ENCODE data around the gene CTNNA3.

Gene CTNNA3

GRCh38 chr10:65949526-65949925 lies 1746.5 kb downstream of the CTNNA3 start:
- no peak for DNase-seq

- no peak for DNase-seq
Measured at GRCh38 chr10:65945061-65945460, 1750.9 kb downstream of the CTNNA3 start.

GRCh38 chr10:65943451-65943850 lies 1752.5 kb downstream of the CTNNA3 start:
- no peak for DNase-seq

- no peak for DNase-seq
Measured at GRCh38 chr10:65940816-65941662, 1755.0 kb downstream of the CTNNA3 start.

- DNase-seq: no peak
Measured at GRCh38 chr10:65940105-65940504, 1755.9 kb downstream of the CTNNA3 start.

- DNase-seq: no peak
Measured at GRCh38 chr10:65931291-65932070, 1764.5 kb downstream of the CTNNA3 start.

- no peak for DNase-seq
Measured at GRCh38 chr10:65911151-65911835, 1784.7 kb downstream of the CTNNA3 start.

GRCh38 chr10:65910209-65910608 lies 1785.8 kb downstream of the CTNNA3 start:
- no peak for DNase-seq

- no peak for DNase-seq
Measured at GRCh38 chr10:65907199-65907712, 1788.7 kb downstream of the CTNNA3 start.

- DNase-seq: no peak
Measured at GRCh38 chr10:65903620-65904019, 1792.4 kb downstream of the CTNNA3 start.

GRCh38 chr10:65900271-65900670 lies 1795.7 kb downstream of the CTNNA3 start:
- DNase-seq: no peak

GRCh38 chr10:65898055-65898454 lies 1797.9 kb downstream of the CTNNA3 start:
- no peak for DNase-seq

GRCh38 chr10:65894961-65895360 lies 1801.0 kb downstream of the CTNNA3 start:
- DNase-seq: no peak

GRCh38 chr10:65894379-65894778 lies 1801.6 kb downstream of the CTNNA3 start:
- DNase-seq: no peak

GRCh38 chr10:65893676-65894075 lies 1802.3 kb downstream of the CTNNA3 start:
- no peak for DNase-seq

- DNase-seq: no peak
Measured at GRCh38 chr10:65892284-65892683, 1803.7 kb downstream of the CTNNA3 start.

- no peak for DNase-seq
Measured at GRCh38 chr10:65891073-65891981, 1804.7 kb downstream of the CTNNA3 start.

GRCh38 chr10:65864529-65864928 lies 1831.5 kb downstream of the CTNNA3 start:
- no peak for DNase-seq

GRCh38 chr10:65864036-65864435 lies 1832.0 kb downstream of the CTNNA3 start:
- DNase-seq: no peak
